HepG2 (cell line): ENCODE results near the gene TLK1. TPM values are rescaled to one million over a fixed set of nuclear protein-coding genes. Genes with fewer than 3 reads are reported as not detected.

Experiments used
- ARNT2 ChIP-seq: sonication (generic); formaldehyde crosslinking; IDR thresholded peaks from 2 replicates; pipeline ENCODE4 v1.8.0; 2022; ENCODE audit warnings: mild to moderate bottlenecking, low read depth, missing genetic modification reagents, moderate library complexity
- ATF4 ChIP-seq, 2 experiments: fragments of 450-650 bp in 1 of 2; sonication (generic) in 1 of 2; formaldehyde crosslinking; IDR thresholded peaks; 2 replicates each; pipeline versions ENCODE4 v1.5.0 to v1.8.0; 2020 to 2022; ENCODE audit warnings: mild to moderate bottlenecking in 1 of 2, missing genetic modification reagents in 1 of 2
- ATF7-NPFF ChIP-seq: sonication (generic); formaldehyde crosslinking; IDR thresholded peaks from 2 replicates; pipeline ENCODE4 v1.8.1; 2023; ENCODE audit warnings: mild to moderate bottlenecking, low read depth, missing genetic modification reagents, moderate library complexity
- FOSL2 ChIP-seq: sonication (generic); formaldehyde crosslinking; IDR thresholded peaks from 2 replicates; pipeline ENCODE4 v1.4.0; 2020; ENCODE audit warnings: missing genetic modification reagents
- KDM6A ChIP-seq: IDR thresholded peaks from 2 replicates; pipeline ENCODE4 v1.6.1; 2016; ENCODE audit warnings: low read depth
- MAFG ChIP-seq: sonication (generic); formaldehyde crosslinking; IDR thresholded peaks from 2 replicates; pipeline ENCODE4 v1.5.1; 2020; ENCODE audit warnings: mild to moderate bottlenecking, missing genetic modification reagents
- MEF2D ChIP-seq: sonication (generic); formaldehyde crosslinking; IDR thresholded peaks from 2 replicates; pipeline ENCODE4 v1.5.1; 2020; ENCODE audit warnings: mild to moderate bottlenecking, missing genetic modification reagents
- PAX8 ChIP-seq: sonication (generic); formaldehyde crosslinking; IDR thresholded peaks from 2 replicates; pipeline ENCODE4 v1.8.0; 2022; ENCODE audit warnings: mild to moderate bottlenecking, missing genetic modification reagents, borderline replicate concordance
- PAXIP1 ChIP-seq: sonication (generic); formaldehyde crosslinking; conservative IDR thresholded peaks from 2 replicates; pipeline ENCODE4 v1.4.0; 2020; ENCODE audit warnings: mild to moderate bottlenecking, missing genetic modification reagents, moderate library complexity
- POLR2AphosphoS2 ChIP-seq: IDR thresholded peaks from 2 replicates; pipeline ENCODE4 v1.6.1; 2011; ENCODE audit warnings: low read depth, low read length, improper control_type of control experiment
- RBM22 ChIP-seq: fragments of 200-400 bp; formaldehyde crosslinking; optimal IDR thresholded peaks from 2 replicates; pipeline ENCODE3; 2017; ENCODE audit warnings: mild to moderate bottlenecking, low read length, moderate library complexity
- RFX3 ChIP-seq: IDR thresholded peaks from 2 replicates; pipeline ENCODE4 v1.6.1; 2016; ENCODE audit warnings: missing biosample characterization, missing genetic modification reagents
- U2AF1 ChIP-seq: fragments of 200-400 bp; formaldehyde crosslinking; optimal IDR thresholded peaks from 2 replicates; pipeline ENCODE3; 2017; ENCODE audit warnings: mild to moderate bottlenecking, low read depth, low read length
- ZFP90 ChIP-seq: sonication (generic); formaldehyde crosslinking; IDR thresholded peaks from 2 replicates; pipeline ENCODE4 v1.8.0; 2022; ENCODE audit warnings: missing genetic modification reagents, mild to moderate bottlenecking, inconsistent platforms, borderline replicate concordance
- ZHX2 ChIP-seq, 2 experiments: sonication (generic) in 1 of 2; formaldehyde crosslinking in 1 of 2; IDR thresholded peaks; 2 replicates each; pipeline versions ENCODE4 v1.6.1 to v1.9.0; 2014 to 2022; ENCODE audit warnings: antibody characterized with exemption in 1 of 2, borderline replicate concordance in 1 of 2, inconsistent platforms in 1 of 2, low read depth in 1 of 2, missing genetic modification reagents in 1 of 2
- ZNF616 ChIP-seq: sonication (generic); formaldehyde crosslinking; IDR thresholded peaks from 2 replicates; pipeline ENCODE4 v1.5.0; 2020; ENCODE audit warnings: low read depth, mild to moderate bottlenecking, missing genetic modification reagents
- ZNF839 ChIP-seq: sonication (generic); formaldehyde crosslinking; IDR thresholded peaks from 2 replicates; pipeline ENCODE4 v1.4.0; 2020; ENCODE audit warnings: missing genetic modification reagents, mild to moderate bottlenecking, borderline replicate concordance
- polyA plus RNA-seq, 8 experiments: library from polyadenylated mRNA; depleted of rRNA in 3 of 8; stranded (reverse) in 7 of 8; unstranded in 1 of 8; fragments of >200 nt; fragmentation: Illumina TruSeq in 4 of 8; extraction: Trizol in 4 of 8; gene quantifications; 2 replicates each; pipeline versions ENCODE4 v1.2.1 to v1.2.3, GENCODE V29; 2011 to 2016; ENCODE audit warnings: low read depth in 4 of 8, missing spikeins in 1 of 8, mixed read lengths in 1 of 8; ENCODE audit not compliant: insufficient read depth in 1 of 8
- total RNA-seq, 5 experiments: library from RNA; depleted of rRNA; stranded (reverse); fragments of >200 nt; fragmentation: Illumina TruSeq; extraction: Trizol; gene quantifications; 2 replicates each; pipeline ENCODE4 v1.2.3, GENCODE V29; 2016; ENCODE audit warnings: low read depth in 1 of 5

TLK1 gene
- total and polyA plus RNA-seq, 2 of the 13 experiments (the other 11 are each of a cell fraction or from before 2014, with no cell fraction given): 16.8 to 28.7 TPM

- peak; percentile 84 for TF ChIP-seq PAXIP1 (CRISPR knock-in tag)
- no peak for TF ChIP-seq ARNT2
- 0 out of 4 replicates have a peak, but pooled peaks of 1 of the 2 experiments have one; percentile 22 for TF ChIP-seq ATF4 (CRISPR knock-in tag; IDR thresholded peaks at IDR 0.05)
- no peak for TF ChIP-seq RFX3
- TF ChIP-seq MAFG (CRISPR knock-in tag): no peak
- no peak for TF ChIP-seq ZNF616 (CRISPR knock-in tag)
- no peak for TF ChIP-seq ZFP90 (CRISPR knock-in tag)
- TF ChIP-seq ZNF839 (CRISPR knock-in tag): no peak
- TF ChIP-seq FOSL2 (CRISPR knock-in tag): no peak
- TF ChIP-seq MEF2D: no peak
- no peak for TF ChIP-seq RBM22
- TF ChIP-seq POLR2AphosphoS2: peak; percentile 63; the same call in 1 of the 2 replicates
- TF ChIP-seq ATF7-NPFF (CRISPR knock-in tag): no peak
- TF ChIP-seq ZHX2 (IDR thresholded peaks at IDR 0.05; ENCODE audit: low read depth): no peak
- TF ChIP-seq ZHX2 (CRISPR knock-in tag; IDR thresholded peaks at IDR 0.05; ENCODE audit: borderline replicate concordance): no peak
- TF ChIP-seq U2AF1: no peak
- 0 out of 2 replicates have a peak, but pooled peaks have one; percentile 45 for TF ChIP-seq KDM6A (CRISPR knock-in tag)
- no peak for TF ChIP-seq PAX8 (CRISPR knock-in tag)
Measured at GRCh38 chr2:171149986-171150693, 10.6 kb downstream of the TLK1 start (continued).
